HG03108 (cell line): ENCODE data around the gene SAP30BP.

Source experiments
- ATAC-seq: cut with Tn5 transposase; IDR thresholded peaks from one replicate; pipeline ENCODE4 v1.9.1; 2021; ENCODE audit warnings: moderate library complexity; ENCODE audit not compliant: unreplicated experiment

Gene SAP30BP

GRCh38 chr17:75666959-75667790 is at the start of gene SAP30BP, which contains the start of gene RECQL5:
TSS of gene SAP30BP (plus strand) at chr17:75667338. CDS start at chr17:75667373, 35 bp downstream.
TSS of gene RECQL5 (minus strand) at chr17:75667154. CDS start at chr17:75666557, 597 bp downstream.
- ATAC-seq: peak; percentile 68

GRCh38 chr17:75617675-75618074 is 49.5 kb upstream of the SAP30BP start:
- no peak for ATAC-seq

GRCh38 chr17:75619506-75620431 is 47.4 kb upstream of the SAP30BP start:
- ATAC-seq: no peak

- no peak for ATAC-seq
Observed at GRCh38 chr17:75621489-75621888, 45.6 kb upstream of the SAP30BP start.

GRCh38 chr17:75622076-75622475 is 45.1 kb upstream of the SAP30BP start:
- ATAC-seq: no peak

GRCh38 chr17:75622771-75623273 is 44.3 kb upstream of the SAP30BP start:
- no peak for ATAC-seq

GRCh38 chr17:75623386-75623785 is 43.8 kb upstream of the SAP30BP start:
- ATAC-seq: no peak

- no peak for ATAC-seq
Observed at GRCh38 chr17:75624021-75624420, 43.1 kb upstream of the SAP30BP start.

GRCh38 chr17:75624714-75625345 is 42.3 kb upstream of the SAP30BP start:
- ATAC-seq: no peak

GRCh38 chr17:75625813-75626486 is 41.2 kb upstream of the SAP30BP start:
- no peak for ATAC-seq

- ATAC-seq: no peak
Observed at GRCh38 chr17:75626496-75627038, 40.6 kb upstream of the SAP30BP start.

- no peak for ATAC-seq
Observed at GRCh38 chr17:75627094-75627493, 40.0 kb upstream of the SAP30BP start.

GRCh38 chr17:75628425-75628824 is 38.7 kb upstream of the SAP30BP start:
- ATAC-seq: no peak

- no peak for ATAC-seq
Observed at GRCh38 chr17:75629157-75629556, 38.0 kb upstream of the SAP30BP start.

GRCh38 chr17:75630071-75630917 is 36.8 kb upstream of the SAP30BP start:
- ATAC-seq: no peak

- no peak for ATAC-seq
Observed at GRCh38 chr17:75631353-75631752, 35.8 kb upstream of the SAP30BP start.

- no peak for ATAC-seq
Observed at GRCh38 chr17:75632428-75632827, 34.7 kb upstream of the SAP30BP start.

GRCh38 chr17:75632863-75633485 is 34.2 kb upstream of the SAP30BP start, which contains the start of gene SMIM5:
TSS of gene SMIM5 (plus strand) at chr17:75633434. CDS start at chr17:75640202, 6,768 bp downstream.
- ATAC-seq: no peak
